Lower lobe of right lung (tissue), 2 donors: ENCODE data around the gene TPRN. TPM values are rescaled to one million over a fixed set of nuclear protein-coding genes. Genes with fewer than 3 reads are reported as not detected.

ENCODE experiments used
- ATAC-seq, 2 donors: fragments of 200-7000 bp; cut with Tn5 transposase; one replicate each; pipeline ENCODE4 v1.9.1; 2020 to 2022; ENCODE audit warnings: mild to moderate bottlenecking in 2 of 2, moderate library complexity in 2 of 2
- DNase-seq: peaks from one replicate; pipeline ENCODE4 v3.0.0-alpha.2; 2020
- H3K27ac ChIP-seq: fragments of 200-600 bp; one replicate; pipeline ENCODE4 v1.8.0; 2022
- H3K27me3 ChIP-seq: fragments of 200-600 bp; one replicate; pipeline ENCODE4 v1.8.0; 2022; ENCODE audit warnings: low read depth
- H3K36me3 ChIP-seq: fragments of 200-600 bp; one replicate; pipeline ENCODE4 v1.8.0; 2022; ENCODE audit warnings: mild to moderate bottlenecking
- H3K4me1 ChIP-seq: fragments of 200-600 bp; one replicate; pipeline ENCODE4 v1.8.0; 2022
- H3K4me3 ChIP-seq: fragments of 200-600 bp; one replicate; pipeline ENCODE4 v1.8.0; 2022; ENCODE audit warnings: mild to moderate bottlenecking
- H3K9me3 ChIP-seq: fragments of 200-600 bp; one replicate; pipeline ENCODE4 v1.8.0; 2022
- CTCF ChIP-seq: fragments of 200-600 bp; IDR thresholded peaks from one replicate; pipeline ENCODE4 v1.8.0; 2022; ENCODE audit warnings: antibody characterized with exemption, mild to moderate bottlenecking
- intact Hi-C: fragments of 100-400 bp; cut with DNase I; formaldehyde crosslinking; loops from one replicate; pipeline ENCODE4 v1.11.0; 2022
- total RNA-seq: library from RNA; stranded (reverse); fragmentation: NEBNext Ultra II Directional; extraction: Animal tissue kit (Norgen Biotek cat#: 25700); gene quantifications from one replicate; pipeline ENCODE4 v1.2.1, GENCODE V29; 2021
- donor health status: DM: no; HTN: yes; CAD: no; lungs with severe emphysema.

Gene TPRN
- total RNA-seq, 1 donor from 2014 or later: 17.8 TPM

GRCh38 chr9:137223078-137223970, 22.8 kb upstream of the TPRN start:
- DNase-seq (peak; percentile 98), ATAC-seq (peak; percentile 90 to 92)
- no peak for TF ChIP-seq CTCF
- no peaks in the 10 kb centered on the region for H3K36me3 ChIP-seq
- H3K27me3 ChIP-seq: no peaks in the 10 kb centered on the region
- no peaks in the 10 kb centered on the region for H3K9me3 ChIP-seq
- H3K4me1 ChIP-seq: peaks cover 39% of the 10 kb centered on the region
- H3K27ac ChIP-seq: peak overlapping the region; percentile 91
- intact Hi-C loops: no loop called here
- peak overlapping the region; percentile 78 for H3K4me3 ChIP-seq

- peak within 1 kb of the TSS; percentile 91 for H3K27ac ChIP-seq
- H3K27me3 ChIP-seq: no peaks in the 10 kb centered on the region
- no peak for TF ChIP-seq CTCF
- intact Hi-C loops: no loop called here
- H3K4me3 ChIP-seq: peak within 1 kb of the TSS; percentile 78
- H3K9me3 ChIP-seq: no peaks in the 10 kb centered on the region
- ATAC-seq: peak; percentile 2 to 7
- H3K4me1 ChIP-seq: peaks cover 48% of the 10 kb centered on the region
- H3K36me3 ChIP-seq: no peaks in the 10 kb centered on the region
- DNase-seq: no peak
Observed at GRCh38 chr9:137222190-137223077, 21.9 kb upstream of the TPRN start, which contains the start of gene RNF208. Gene RNF208, minus strand, starts transcription at chr9:137222240. Its CDS starts 1,028 bp downstream, at chr9:137221212.

- no peaks in the 10 kb centered on the region for H3K27me3 ChIP-seq
- peaks cover under 1% of the 10 kb centered on the region for H3K36me3 ChIP-seq
- TF ChIP-seq CTCF: no peak
- no peak for DNase-seq
- H3K4me1 ChIP-seq: peaks cover 46% of the 10 kb centered on the region
- H3K27ac ChIP-seq: no peak overlapping the region
- H3K4me3 ChIP-seq: peak overlapping the region; percentile 50
- intact Hi-C loops: no loop called here
- no peak for ATAC-seq
- H3K9me3 ChIP-seq: no peaks in the 10 kb centered on the region
Observed at GRCh38 chr9:137221506-137222111, 21.1 kb upstream of the TPRN start.

DNA sequence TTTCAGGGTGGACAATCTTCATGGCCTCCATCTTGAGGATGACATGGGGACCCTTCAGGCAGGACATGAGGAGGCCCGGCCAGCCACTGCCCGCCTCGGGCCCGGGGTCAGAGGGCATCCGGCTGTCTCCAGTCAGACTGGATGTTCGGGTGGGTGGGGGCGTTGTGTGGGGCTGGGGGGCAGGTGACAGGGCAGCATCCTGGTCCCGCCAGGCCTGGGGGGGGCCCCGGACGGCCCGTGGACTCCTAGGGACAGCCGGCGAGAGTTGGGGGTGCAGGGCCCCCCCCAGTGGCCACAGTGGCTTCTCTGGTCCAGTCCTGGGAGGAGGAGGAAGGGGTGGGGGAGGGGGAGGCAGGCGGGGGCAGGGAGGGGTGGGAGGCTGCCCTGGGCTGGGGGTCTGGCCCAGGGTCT, 20.6 kb upstream of the TPRN start:
- peaks cover 6% of the 10 kb centered on the region for H3K36me3 ChIP-seq
- H3K4me1 ChIP-seq: peaks cover 41% of the 10 kb centered on the region
- no peak for ATAC-seq
- intact Hi-C loops: no loop called here
- H3K27me3 ChIP-seq: no peaks in the 10 kb centered on the region
- DNase-seq: no peak
- no peaks in the 10 kb centered on the region for H3K9me3 ChIP-seq
- no peak overlapping the region for H3K27ac ChIP-seq
- TF ChIP-seq CTCF: no peak
- no peak overlapping the region for H3K4me3 ChIP-seq
